SK-N-SH treated with all-trans-retinoic acid at 6 μM for 48 hours (cell line): ENCODE measurements around the gene KCNK3.

Experiments
- ARNTL ChIP-seq: fragments of 450-650 bp; formaldehyde crosslinking; IDR thresholded peaks from 2 replicates; pipeline ENCODE4 v1.5.0; 2020; ENCODE audit warnings: low read depth, mild to moderate bottlenecking, moderate library complexity, borderline replicate concordance
- BACH2 ChIP-seq: fragments of 250-450 bp; sonication (Bioruptor Pico); IDR thresholded peaks from 2 replicates; pipeline ENCODE4 v1.9.0; 2021; ENCODE audit warnings: mild to moderate bottlenecking, borderline replicate concordance
- CREB5 ChIP-seq: fragments of 250-450 bp; sonication (Bioruptor Pico); IDR thresholded peaks from 2 replicates; pipeline ENCODE4 v1.5.1; 2020; ENCODE audit warnings: low read depth, mild to moderate bottlenecking, moderate library complexity
- CSRNP3 ChIP-seq: fragments of 250-450 bp; sonication (Bioruptor Pico); IDR thresholded peaks from 2 replicates; pipeline ENCODE4 v1.5.1; 2021; ENCODE audit warnings: mild to moderate bottlenecking, moderate library complexity
- GLIS3 ChIP-seq: fragments of 250-450 bp; sonication (Bioruptor Pico); IDR thresholded peaks from 2 replicates; pipeline ENCODE4 v1.5.0; 2020; ENCODE audit warnings: mild to moderate bottlenecking, moderate library complexity
- PATZ1 ChIP-seq: fragments of 250-450 bp; sonication (Bioruptor Pico); IDR thresholded peaks from 2 replicates; pipeline ENCODE4 v1.8.0; 2020; ENCODE audit warnings: mild to moderate bottlenecking, moderate library complexity, borderline replicate concordance
- POU6F1 ChIP-seq: fragments of 250-450 bp; sonication (Bioruptor Pico); IDR thresholded peaks from 2 replicates; pipeline ENCODE4 v1.8.0; 2021; ENCODE audit warnings: low read depth, mild to moderate bottlenecking, moderate library complexity, borderline replicate concordance
- PPARA ChIP-seq: fragments of 250-450 bp; sonication (Bioruptor Pico); IDR thresholded peaks from 2 replicates; pipeline ENCODE4 v1.5.0; 2020; ENCODE audit warnings: mild to moderate bottlenecking, borderline replicate concordance
- TCF4 ChIP-seq: fragments of 250-450 bp; sonication (Bioruptor Pico); IDR thresholded peaks from 2 replicates; pipeline ENCODE4 v1.8.0; 2021; ENCODE audit warnings: mild to moderate bottlenecking, moderate library complexity, borderline replicate concordance
- TOX ChIP-seq: fragments of 250-450 bp; sonication (Bioruptor Pico); IDR thresholded peaks from 2 replicates; pipeline ENCODE4 v1.8.0; 2021; ENCODE audit warnings: mild to moderate bottlenecking, moderate library complexity, borderline replicate concordance
- ZC3H10 ChIP-seq: fragments of 250-450 bp; sonication (Bioruptor Pico); IDR thresholded peaks from 2 replicates; pipeline ENCODE4 v1.5.1; 2021; ENCODE audit warnings: mild to moderate bottlenecking, moderate library complexity
- ZFP3 ChIP-seq: fragments of 250-450 bp; sonication (Bioruptor Pico); IDR thresholded peaks from 2 replicates; pipeline ENCODE4 v1.5.0; 2020; ENCODE audit warnings: mild to moderate bottlenecking, moderate library complexity
- ZFP30 ChIP-seq: fragments of 450-650 bp; formaldehyde crosslinking; IDR thresholded peaks from 2 replicates; pipeline ENCODE4 v1.5.0; 2022; ENCODE audit warnings: mild to moderate bottlenecking, moderate library complexity
- ZNF565 ChIP-seq: fragments of 450-650 bp; formaldehyde crosslinking; conservative IDR thresholded peaks from 2 replicates; pipeline ENCODE4 v1.5.0; 2020; ENCODE audit warnings: low read depth, mild to moderate bottlenecking, moderate library complexity

- no peak for TF ChIP-seq PATZ1 (CRISPR knock-in tag)
- TF ChIP-seq ZC3H10 (CRISPR knock-in tag) = no peak
- no peak for TF ChIP-seq ZNF565 (CRISPR knock-in tag)
- TF ChIP-seq ARNTL (CRISPR knock-in tag) = no peak
- TF ChIP-seq TOX (CRISPR knock-in tag) = no peak
- TF ChIP-seq CSRNP3 (CRISPR knock-in tag) = no peak
- no peak for TF ChIP-seq CREB5
- no peak for TF ChIP-seq TCF4 (CRISPR knock-in tag)
- TF ChIP-seq GLIS3 (CRISPR knock-in tag) = no peak
- no peak for TF ChIP-seq ZFP30 (CRISPR knock-in tag)
- no peak for TF ChIP-seq BACH2
- TF ChIP-seq ZFP3 (CRISPR knock-in tag) = no peak
- TF ChIP-seq POU6F1 (CRISPR knock-in tag) = no peak
- TF ChIP-seq PPARA (CRISPR knock-in tag) = no peak
Observed at GRCh38 chr2:26657265-26657664, 35.3 kb upstream of the KCNK3 start.
